ENCODE measurements around the gene A2M. TPM values are rescaled to one million over a fixed set of nuclear protein-coding genes. Genes with fewer than 3 reads are reported as not detected.

A2M gene
- total and polyA plus RNA-seq, 9 of the 15 experiments (the other 6 are each of a cell fraction or from before 2014, with no cell fraction given), result 0.08 to 2.3 TPM; not detected in 7

- H3K9ac ChIP-seq (ENCODE audit: insufficient read depth in 1 of 2, low read depth in 2 of 2, low read length in 2 of 2), result no peak overlapping the region
- H3K79me2 ChIP-seq (ENCODE audit: control insufficient read depth, insufficient read depth, low read length), result no peaks in the 10 kb centered on the region
- no TSS peak for BruUV-seq (replicated peaks)
- POLR2A ChIA-PET, result no interaction called here
- H3K4me2 ChIP-seq (ENCODE audit: insufficient read depth, low read length), result no peak overlapping the region
- H3K9me3 ChIP-seq (replicated peaks; ENCODE audit: control insufficient read depth, insufficient read depth, low read depth, low read length), result no peaks in the 10 kb centered on the region
- no peaks in the 10 kb centered on the region for H3K9me1 ChIP-seq (ENCODE audit: control insufficient read depth, insufficient read depth, low read length)
- no peak overlapping the region for H2AFZ ChIP-seq (ENCODE audit: low read depth, low read length)
- ATAC-seq (no peak), DNase-seq (ENCODE audit: extremely low read depth in 1 of 4, low spot score in 3 of 4) (no peak), FAIRE-seq (no peak)
- H3K36me3 ChIP-seq (ENCODE audit: control insufficient read depth, insufficient read depth, low read length), result no peaks in the 10 kb centered on the region
- no peak overlapping the region for H3K27ac ChIP-seq (ENCODE audit: extremely low read depth, low read depth, low read length)
- H3K4me3 ChIP-seq, result no peak overlapping the region
- H4K20me1 ChIP-seq (replicated peaks; ENCODE audit: control insufficient read depth, insufficient read depth, low read length), result no peaks in the 10 kb centered on the region
- CTCF ChIA-PET (ENCODE audit: low intra/inter-chr PET ratio), result no interaction called here
- in situ Hi-C loops (cut with MboI), result no loop called here
- H3K27me3 ChIP-seq (ENCODE audit: control insufficient read depth in 2 of 2, insufficient read depth in 2 of 2, low read length in 2 of 2), result peaks cover 0 to 2% of the 10 kb centered on the region in 2 experiments; a peak in 2 of 5 replicates
- intact Hi-C loops (cut with micrococcal nuclease), result no loop called here
- 0% methylated on average over 1 of the region's 1 CpG for WGBS (ENCODE audit: insufficient coverage, low coverage, missing lambda C conversion rate)
- H3K4me1 ChIP-seq (replicated peaks in 1 of 2; ENCODE audit: control insufficient read depth in 2 of 2, insufficient read depth in 2 of 2, low read length in 2 of 2), result peaks cover 0 to 5% of the 10 kb centered on the region in 2 experiments; a peak in 1 of 5 replicates
- no peak for TF ChIP-seq ELF2 (CRISPR knock-in tag; IDR thresholded peaks at IDR 0.05)
- no peak for TF ChIP-seq POLR2AphosphoS2 (IDR thresholded peaks at IDR 0.05; ENCODE audit: low read length)
- no peak for TF ChIP-seq ZNF184 (CRISPR knock-in tag; IDR thresholded peaks at IDR 0.05)
- no peak for TF ChIP-seq ZNF140 (CRISPR knock-in tag; IDR thresholded peaks at IDR 0.05)
- TF ChIP-seq JUN (IDR thresholded peaks at IDR 0.05; ENCODE audit: borderline replicate concordance, low read depth, low read length), result no peak
- no peak for TF ChIP-seq JUN (CRISPR knock-in tag; IDR thresholded peaks at IDR 0.05; ENCODE audit: borderline replicate concordance)
- TF ChIP-seq ZFP1 (CRISPR knock-in tag; IDR thresholded peaks at IDR 0.05), result no peak
- no peak for TF ChIP-seq ZKSCAN8 (CRISPR knock-in tag; IDR thresholded peaks at IDR 0.05)
- TF ChIP-seq POLR2G (IDR thresholded peaks at IDR 0.05; ENCODE audit: low read depth, low read length), result no peak
- no peak for TF ChIP-seq SAFB2 (IDR thresholded peaks at IDR 0.05; ENCODE audit: borderline replicate concordance, low read depth, low read length, severe bottlenecking)
- TF ChIP-seq, protein P1, sequence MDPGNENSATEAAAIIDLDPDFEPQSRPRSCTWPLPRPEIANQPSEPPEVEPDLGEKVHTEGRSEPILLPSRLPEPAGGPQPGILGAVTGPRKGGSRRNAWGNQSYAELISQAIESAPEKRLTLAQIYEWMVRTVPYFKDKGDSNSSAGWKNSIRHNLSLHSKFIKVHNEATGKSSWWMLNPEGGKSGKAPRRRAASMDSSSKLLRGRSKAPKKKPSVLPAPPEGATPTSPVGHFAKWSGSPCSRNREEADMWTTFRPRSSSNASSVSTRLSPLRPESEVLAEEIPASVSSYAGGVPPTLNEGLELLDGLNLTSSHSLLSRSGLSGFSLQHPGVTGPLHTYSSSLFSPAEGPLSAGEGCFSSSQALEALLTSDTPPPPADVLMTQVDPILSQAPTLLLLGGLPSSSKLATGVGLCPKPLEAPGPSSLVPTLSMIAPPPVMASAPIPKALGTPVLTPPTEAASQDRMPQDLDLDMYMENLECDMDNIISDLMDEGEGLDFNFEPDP (CRISPR knock-in tag; IDR thresholded peaks at IDR 0.05), result no peak
- TF ChIP-seq PML (IDR thresholded peaks at IDR 0.05; ENCODE audit: low read length), result no peak
- TF ChIP-seq ZEB2 (IDR thresholded peaks at IDR 0.05), result no peak
- no peak for TF ChIP-seq ZNF408 (CRISPR knock-in tag; IDR thresholded peaks at IDR 0.05; ENCODE audit: low read depth)
- no peak for TF ChIP-seq IRF2 (CRISPR knock-in tag; IDR thresholded peaks at IDR 0.05)
- no peak for TF ChIP-seq PYGO2 (tag; IDR thresholded peaks at IDR 0.05)
- TF ChIP-seq TOE1 (IDR thresholded peaks at IDR 0.05; ENCODE audit: borderline replicate concordance), result no peak
- no peak for TF ChIP-seq TOE1 (CRISPR knock-in tag; IDR thresholded peaks at IDR 0.05; ENCODE audit: borderline replicate concordance, low read depth)
- TF ChIP-seq RREB1 (CRISPR knock-in tag; IDR thresholded peaks at IDR 0.05), result no peak
- no peak for TF ChIP-seq SMARCA4 (IDR thresholded peaks at IDR 0.05)
These were observed 63.1 kb downstream of the A2M start for GRCh38 chr12:9052610-9053009.

Measured in K562 (cell line).